ENCODE measurements around the gene GSX2. TPM values are rescaled to one million over a fixed set of nuclear protein-coding genes. Genes with fewer than 3 reads are reported as not detected.

GSX2 gene
- total RNA-seq, 1 donor from 2014 or later: not detected

- TF ChIP-seq, protein P1, sequence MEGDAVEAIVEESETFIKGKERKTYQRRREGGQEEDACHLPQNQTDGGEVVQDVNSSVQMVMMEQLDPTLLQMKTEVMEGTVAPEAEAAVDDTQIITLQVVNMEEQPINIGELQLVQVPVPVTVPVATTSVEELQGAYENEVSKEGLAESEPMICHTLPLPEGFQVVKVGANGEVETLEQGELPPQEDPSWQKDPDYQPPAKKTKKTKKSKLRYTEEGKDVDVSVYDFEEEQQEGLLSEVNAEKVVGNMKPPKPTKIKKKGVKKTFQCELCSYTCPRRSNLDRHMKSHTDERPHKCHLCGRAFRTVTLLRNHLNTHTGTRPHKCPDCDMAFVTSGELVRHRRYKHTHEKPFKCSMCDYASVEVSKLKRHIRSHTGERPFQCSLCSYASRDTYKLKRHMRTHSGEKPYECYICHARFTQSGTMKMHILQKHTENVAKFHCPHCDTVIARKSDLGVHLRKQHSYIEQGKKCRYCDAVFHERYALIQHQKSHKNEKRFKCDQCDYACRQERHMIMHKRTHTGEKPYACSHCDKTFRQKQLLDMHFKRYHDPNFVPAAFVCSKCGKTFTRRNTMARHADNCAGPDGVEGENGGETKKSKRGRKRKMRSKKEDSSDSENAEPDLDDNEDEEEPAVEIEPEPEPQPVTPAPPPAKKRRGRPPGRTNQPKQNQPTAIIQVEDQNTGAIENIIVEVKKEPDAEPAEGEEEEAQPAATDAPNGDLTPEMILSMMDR (IDR thresholded peaks at IDR 0.05): no peak
- no peak overlapping the region for H3K4me3 ChIP-seq
- H3K4me1 ChIP-seq: peaks cover 57% of the 10 kb centered on the region
- DNase-seq (no peak), ATAC-seq (no peak)
- no peak overlapping the region for H3K27ac ChIP-seq
- no peaks in the 10 kb centered on the region for H3K36me3 ChIP-seq
- no peaks in the 10 kb centered on the region for H3K27me3 ChIP-seq
- H3K9me3 ChIP-seq: no peaks in the 10 kb centered on the region
- intact Hi-C loops (cut with DNase I): no loop called here
These were observed 41.8 kb upstream of the GSX2 start for GRCh38 chr4:54058171-54058570.

- no peaks in the 10 kb centered on the region for H3K36me3 ChIP-seq
- H3K4me1 ChIP-seq: peaks cover 59% of the 10 kb centered on the region
- no peak for DNase-seq
- no peak for ATAC-seq
- no peak overlapping the region for H3K4me3 ChIP-seq
- H3K9me3 ChIP-seq: no peaks in the 10 kb centered on the region
- intact Hi-C loops (cut with DNase I): no loop called here
- H3K27ac ChIP-seq: no peak overlapping the region
- no peaks in the 10 kb centered on the region for H3K27me3 ChIP-seq
- TF ChIP-seq, protein P1 (IDR thresholded peaks at IDR 0.05): no peak
These were observed 39.8 kb upstream of the GSX2 start for GRCh38 chr4:54060116-54060515.

DNA sequence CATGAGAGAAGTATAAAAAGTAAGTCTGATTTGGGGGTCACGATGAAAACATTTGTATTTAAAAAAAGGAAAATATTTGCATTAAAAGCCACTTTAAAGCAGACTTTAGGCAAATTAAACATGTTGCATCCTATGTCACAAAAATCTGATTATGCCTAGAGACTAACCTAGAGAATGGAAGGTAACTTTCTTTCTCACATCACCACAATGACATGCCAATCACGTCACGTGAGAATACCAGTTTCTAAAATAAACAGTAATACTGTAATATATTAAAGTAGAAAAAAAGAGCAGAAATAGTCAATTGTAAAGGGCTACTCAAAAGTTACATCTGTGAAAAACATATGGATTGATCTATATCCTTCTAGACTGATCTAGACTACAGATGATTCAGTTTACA lies 38.9 kb upstream of the GSX2 start:
- intact Hi-C loops (cut with DNase I): no loop called here

DNA sequence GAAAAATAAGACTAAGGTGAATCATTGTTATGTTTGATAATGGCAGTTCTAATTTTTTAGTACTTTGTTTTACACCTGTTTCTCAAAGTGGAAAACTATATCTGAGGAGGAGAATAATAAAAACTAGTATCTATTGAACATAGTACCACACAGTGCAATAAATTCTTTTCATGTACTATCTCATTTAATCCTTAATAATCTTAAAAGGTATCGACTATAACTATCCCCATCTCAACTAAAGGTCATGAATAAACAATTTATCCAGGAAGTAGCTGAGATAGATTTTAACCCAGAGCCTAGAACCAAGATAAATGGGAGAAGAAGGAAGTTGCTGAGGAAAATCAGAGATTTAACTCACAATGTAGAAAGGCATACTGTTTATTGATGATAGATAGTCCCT lies 38.1 kb upstream of the GSX2 start:
- Histone ChIP-seq H3K4me3 (peak overlapping the region; percentile 92), H3K27me3 (no peaks in the 10 kb centered on the region), H3K9me3 (no peaks in the 10 kb centered on the region), H3K27ac (no peak overlapping the region), H3K36me3 (no peaks in the 10 kb centered on the region), H3K4me1 (peaks cover 65% of the 10 kb centered on the region)
- no peak for DNase-seq
- no peak for ATAC-seq
- intact Hi-C loops (cut with DNase I): no loop called here
- TF ChIP-seq, protein P1 (IDR thresholded peaks at IDR 0.05): no peak

More for the DNA sequence above, 38.9 kb upstream of the GSX2 start:
- Histone ChIP-seq H3K9me3 (no peaks in the 10 kb centered on the region), H3K36me3 (no peaks in the 10 kb centered on the region), H3K4me3 (no peak overlapping the region), H3K4me1 (peaks cover 67% of the 10 kb centered on the region), H3K27me3 (no peaks in the 10 kb centered on the region), H3K27ac (no peak overlapping the region)
- DNase-seq (no peak), ATAC-seq (no peak)
- TF ChIP-seq, protein P1 (IDR thresholded peaks at IDR 0.05): no peak

DNA sequence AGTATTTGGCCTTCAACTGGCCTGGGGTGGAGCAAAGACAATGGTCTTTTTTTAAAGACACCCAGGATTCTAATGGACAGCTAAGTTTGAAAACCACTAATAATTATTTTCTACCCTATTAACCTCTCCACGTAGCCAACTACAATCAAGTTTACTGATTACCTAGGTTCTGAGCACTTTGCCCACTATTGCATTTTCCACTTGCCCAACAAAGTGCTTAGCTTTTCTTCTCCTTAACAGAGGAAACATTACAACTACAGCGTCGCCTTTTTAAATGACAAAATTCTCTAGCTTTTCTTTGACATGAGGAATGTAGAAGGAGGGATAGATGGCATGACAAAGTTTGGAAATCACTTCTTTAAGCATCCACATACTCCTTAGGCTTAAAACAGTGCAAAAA lies 37.6 kb upstream of the GSX2 start:
- no peak overlapping the region for H3K27ac ChIP-seq

More for the DNA sequence above, 37.6 kb upstream of the GSX2 start:
- H3K9me3 ChIP-seq: no peaks in the 10 kb centered on the region
- TF ChIP-seq, protein P1 (IDR thresholded peaks at IDR 0.05): no peak
- intact Hi-C loops (cut with DNase I): no loop called here
- peak overlapping the region; percentile 92 for H3K4me3 ChIP-seq
- H3K4me1 ChIP-seq: peaks cover 62% of the 10 kb centered on the region
- H3K27me3 ChIP-seq: no peaks in the 10 kb centered on the region
- ATAC-seq: no peak
- no peak for DNase-seq
- no peaks in the 10 kb centered on the region for H3K36me3 ChIP-seq
